SH-SY5Y (cell line): Measurements from ENCODE around the gene MUC2.

Experiments used
- GATA2 ChIP-seq: IDR thresholded peaks from 2 replicates; pipeline ENCODE4 v1.6.1; 2011; ENCODE audit warnings: mild to moderate bottlenecking, low read depth, low read length
- GATA3 ChIP-seq: IDR thresholded peaks from 2 replicates; pipeline ENCODE4 v1.6.1; 2011; ENCODE audit warnings: low read depth, mild to moderate bottlenecking, low read length, moderate library complexity

DNA sequence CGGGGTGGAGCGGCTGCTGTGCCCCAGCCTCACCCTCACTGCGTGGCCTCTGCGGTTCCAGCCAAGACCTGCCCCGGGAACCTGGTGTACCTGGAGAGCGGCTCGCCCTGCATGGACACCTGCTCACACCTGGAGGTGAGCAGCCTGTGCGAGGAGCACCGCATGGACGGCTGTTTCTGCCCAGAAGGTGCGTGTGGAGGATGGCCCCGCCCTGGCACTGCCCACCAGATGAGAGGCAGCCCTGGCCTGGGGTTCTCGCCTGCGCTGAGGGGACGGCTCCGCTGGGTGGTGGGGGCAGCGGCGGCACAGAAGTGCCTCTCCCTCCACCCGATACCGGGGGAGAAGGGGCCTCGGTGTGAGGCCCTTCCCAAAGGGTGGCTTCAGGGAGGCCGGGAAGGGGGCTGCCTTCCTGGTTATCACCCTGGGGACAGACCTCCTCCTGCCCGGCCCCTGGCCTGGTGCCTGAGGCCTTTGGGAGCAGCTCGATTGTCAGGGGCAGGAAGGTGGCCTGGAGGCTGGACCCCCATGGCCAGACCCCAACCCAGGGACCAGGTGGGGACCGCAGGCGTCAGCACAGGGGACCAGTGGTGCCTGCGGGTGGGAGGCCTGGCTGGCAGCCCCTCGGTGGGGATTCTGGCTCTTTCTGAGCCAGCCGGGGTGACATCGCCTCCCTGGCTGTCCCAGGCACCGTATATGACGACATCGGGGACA, 7.1 kb downstream of the MUC2 start:
- TF ChIP-seq GATA2 (no peak), GATA3 (no peak)
